Endothelial cell of umbilical vein (primary cell): ENCODE data around the gene NFILZ. TPM values are rescaled to one million over a fixed set of nuclear protein-coding genes. Genes with fewer than 3 reads are reported as not detected.

Experiments
- BruUV-seq: library from RNA; stranded (reverse); fragments of 400-500 nt; replicated peaks from 2 replicates; lab custom pipeline; 2021; lab: Mats Ljungman, UMichigan
- CTCF ChIA-PET: fragments of 300-600, 350-600 bp; sonication (Branson Sonifier 250); formaldehyde crosslinking; loops from one replicate; lab custom pipeline; 2021; ENCODE audit warnings: antibody characterized with exemption, inconsistent platforms; lab: Charles Lee
- POLR2A ChIA-PET: fragments of 300-600, 350-600 bp; sonication (Branson Sonifier 250); formaldehyde crosslinking; loops from one replicate; lab custom pipeline; 2021; ENCODE audit warnings: antibody characterized with exemption, inconsistent platforms; lab: Charles Lee
- DNase-seq: peaks from one replicate; pipeline ENCODE4 v3.0.0-alpha.2; 2011; ENCODE audit warnings: low read depth, low spot score
- FAIRE-seq: peaks from 2 replicates; lab custom pipeline; 2011; peaks lifted over from hg19 to GRCh38; lab: Jason Lieb, UNC
- H2AFZ ChIP-seq: 2 replicates; pipeline ENCODE4 v1.6.0; 2012; ENCODE audit warnings: low read depth, low read length, control low read depth, inconsistent platforms
- H3K27ac ChIP-seq: 2 replicates; pipeline ENCODE4 v1.5.1; 2011; ENCODE audit warnings: low read depth, mild to moderate bottlenecking, control low read depth, low read length, moderate library complexity; ENCODE audit not compliant: insufficient read depth
- H3K27me3 ChIP-seq, 2 experiments: 2 replicates each; pipeline versions ENCODE4 v1.6.0 to v1.6.1; 2011; ENCODE audit warnings: low read length in 2 of 2, mixed read lengths in 1 of 2; ENCODE audit not compliant: control insufficient read depth in 2 of 2, insufficient read depth in 2 of 2
- H3K36me3 ChIP-seq, 2 experiments: 2 replicates in 1 of 2; 3 replicates in 1 of 2; pipeline ENCODE4 v1.5.1; 2011; ENCODE audit warnings: low read length in 2 of 2, mild to moderate bottlenecking in 1 of 2, moderate library complexity in 1 of 2; ENCODE audit not compliant: control insufficient read depth in 2 of 2, insufficient read depth in 2 of 2; ENCODE audit errors: extremely low read depth in 1 of 2
- H3K4me1 ChIP-seq: 3 replicates; pipeline ENCODE4 v1.5.1; 2011; ENCODE audit warnings: mild to moderate bottlenecking, low read length; ENCODE audit not compliant: control insufficient read depth, insufficient read depth; ENCODE audit errors: extremely low read depth
- H3K4me2 ChIP-seq: 2 replicates; pipeline ENCODE4 v1.6.1; 2011; ENCODE audit warnings: low read length, control low read depth, mixed read lengths; ENCODE audit not compliant: insufficient read depth
- H3K4me3 ChIP-seq, 3 experiments: fragments of 200-600 bp in 1 of 3; sonication (generic), shearing (Covaris generic) in 1 of 3; replicated peaks in 1 of 3; 2 replicates each; pipeline ENCODE4 v1.5.1; 2011 to 2016; ENCODE audit warnings: control low read depth in 3 of 3, low read length in 3 of 3, mild to moderate bottlenecking in 2 of 3, inconsistent platforms in 1 of 3, low read depth in 1 of 3, moderate library complexity in 1 of 3; ENCODE audit not compliant: insufficient read depth in 1 of 3
- H3K79me2 ChIP-seq: 2 replicates; pipeline ENCODE4 v1.6.0; 2012; ENCODE audit warnings: low read length, inconsistent platforms; ENCODE audit not compliant: control insufficient read depth, insufficient read depth
- H3K9ac ChIP-seq: replicated peaks from 2 replicates; pipeline ENCODE3; 2011; ENCODE audit warnings: low read length, control low read depth; ENCODE audit not compliant: insufficient read depth; ENCODE audit errors: extremely low read depth
- H3K9me1 ChIP-seq: replicated peaks from 3 replicates; pipeline ENCODE4 v1.6.0; 2011; ENCODE audit warnings: mild to moderate bottlenecking, low read length; ENCODE audit not compliant: control insufficient read depth, insufficient read depth; ENCODE audit errors: extremely low read depth
- H3K9me3 ChIP-seq: replicated peaks from 2 replicates; pipeline ENCODE4 v1.5.1; 2012; ENCODE audit warnings: low read length, inconsistent platforms; ENCODE audit not compliant: control insufficient read depth, insufficient read depth
- H4K20me1 ChIP-seq: replicated peaks from 2 replicates; pipeline ENCODE3; 2011; ENCODE audit warnings: mild to moderate bottlenecking, low read length; ENCODE audit not compliant: control insufficient read depth, insufficient read depth; ENCODE audit errors: extremely low read depth
- EZH2 ChIP-seq: IDR thresholded peaks from 2 replicates; pipeline ENCODE4 v1.6.1; 2012; ENCODE audit warnings: borderline replicate concordance, low read depth, mild to moderate bottlenecking, moderate library complexity, low read length, inconsistent platforms; ENCODE audit not compliant: severe bottlenecking
- GATA2 ChIP-seq: IDR thresholded peaks from 2 replicates; pipeline ENCODE4 v1.7.0; 2011; ENCODE audit warnings: low read depth, mild to moderate bottlenecking, moderate library complexity, mixed read lengths, low read length; ENCODE audit not compliant: insufficient read length, insufficient read depth
- POLR2A ChIP-seq: IDR thresholded peaks from 2 replicates; pipeline ENCODE4 v1.6.1; 2012; ENCODE audit warnings: low read depth, mild to moderate bottlenecking, control low read depth, low read length
- POLR2AphosphoS5 ChIP-seq: IDR thresholded peaks from 2 replicates; pipeline ENCODE4 v1.6.1; 2012; ENCODE audit warnings: low read depth, mild to moderate bottlenecking, control low read depth, low read length, moderate library complexity; ENCODE audit not compliant: insufficient read depth
- dilution Hi-C: fragments of 300-500 bp; cut with MboI; formaldehyde crosslinking; loops from one replicate; pipeline ENCODE4 v1.15.0; 2019; ENCODE audit warnings: low sequenced_read_pairs; ENCODE audit not compliant: extremely low pct_ligation_motif_present
- intact Hi-C: fragments of 100-400 bp; cut with micrococcal nuclease; formaldehyde crosslinking; loops from one replicate; pipeline ENCODE4 v1.10.0; 2022
- polyA plus RNA-seq, 4 experiments: library from polyadenylated mRNA; depleted of rRNA in 3 of 4; stranded (reverse) in 3 of 4; unstranded in 1 of 4; fragments of >200 nt; gene quantifications; 2 replicates each; pipeline versions ENCODE4 v1.2.1 to v1.2.3, GENCODE V29; 2011 to 2012; ENCODE audit warnings: missing spikeins in 1 of 4
- total RNA-seq: library from RNA; stranded (reverse); gene quantifications from 2 replicates; pipeline ENCODE4 v1.2.3, GENCODE V29; 2021

NFILZ gene
- total and polyA plus RNA-seq, 2 donors (not counting 3 experiments of a cell fraction or from before 2014, with no cell fraction given) = not detected

GRCh38 chr19:8592231-8593009, 38.0 kb upstream of the NFILZ start:
- no TSS peak for BruUV-seq
- Histone ChIP-seq H3K27ac (no peak overlapping the region), H3K9ac (no peak overlapping the region), H3K4me2 (peak overlapping the region; percentile 37), H3K36me3 (no peaks in the 10 kb centered on the region), H3K4me1 (no peaks in the 10 kb centered on the region), H3K79me2 (no peaks in the 10 kb centered on the region), H2AFZ (peak overlapping the region; percentile 14), H3K4me3 (no peak overlapping the region), H3K9me1 (no peaks in the 10 kb centered on the region), H4K20me1 (no peaks in the 10 kb centered on the region), H3K27me3 (peaks cover 0 to 3% of the 10 kb centered on the region in 2 experiments), H3K9me3 (peaks cover 5% of the 10 kb centered on the region)
- FAIRE-seq (peak; percentile 63), DNase-seq (peak; percentile 86)
- TF ChIP-seq GATA2 (no peak), POLR2AphosphoS5 (no peak), POLR2A (peak; percentile 38)
- CTCF ChIA-PET = interaction anchor here (0.8 to 1.9 kb wide), 5 partner anchors 11 to 49 kb away, joined by 3 to 7 read pairs (median 6); no protein-coding TSS in a partner anchor
- dilution Hi-C loops (loop anchor here (10.0 kb wide), 1 partner anchor 68 kb away; no protein-coding TSS in a partner anchor), intact Hi-C loops (no loop called here)
- POLR2A ChIA-PET = no interaction called here

DNA sequence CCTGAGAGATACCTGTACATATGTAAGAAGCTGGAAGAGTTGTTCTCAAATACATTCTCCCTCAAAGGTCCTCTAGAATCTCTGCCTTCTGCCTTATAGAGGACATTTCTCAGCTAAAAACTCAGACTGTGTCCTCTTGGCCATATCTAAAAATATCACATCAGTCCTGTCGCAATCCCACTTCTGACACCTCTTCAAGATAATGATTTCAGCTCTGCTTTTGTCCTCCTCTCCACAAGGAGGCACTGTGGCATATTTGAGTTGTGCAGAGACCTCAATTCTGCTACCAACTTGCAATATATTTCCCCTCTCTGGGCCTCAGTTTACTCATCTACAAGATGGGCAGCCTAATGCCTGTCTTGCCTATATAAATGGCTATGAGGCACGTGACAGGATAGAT, 36.5 kb upstream of the NFILZ start:
- POLR2A ChIA-PET = no interaction called here
- no peak overlapping the region for H2AFZ ChIP-seq
- no peaks in the 10 kb centered on the region for H3K36me3 ChIP-seq
- intact Hi-C loops (no loop called here), dilution Hi-C loops (loop anchor here (10.0 kb wide), 1 partner anchor 69 kb away; no protein-coding TSS in a partner anchor)
- H3K9ac ChIP-seq = no peak overlapping the region
- CTCF ChIA-PET = interaction anchor here (1.1 to 2.2 kb wide), 4 partner anchors 13 to 68 kb away, joined by 3 to 11 read pairs (median 4); no protein-coding TSS in a partner anchor
- peaks cover 0 to 3% of the 10 kb centered on the region in 2 experiments for H3K27me3 ChIP-seq
- no peak for FAIRE-seq
- no peaks in the 10 kb centered on the region for H4K20me1 ChIP-seq
- H3K4me2 ChIP-seq = no peak overlapping the region
- no peaks in the 10 kb centered on the region for H3K9me1 ChIP-seq
- no peak overlapping the region for H3K4me3 ChIP-seq
- BruUV-seq = no TSS peak
- H3K27ac ChIP-seq = no peak overlapping the region
- H3K4me1 ChIP-seq = no peaks in the 10 kb centered on the region
- DNase-seq = no peak
- TF ChIP-seq GATA2 (no peak), EZH2 (no peak)
- peaks cover 5% of the 10 kb centered on the region for H3K9me3 ChIP-seq
- H3K79me2 ChIP-seq = no peaks in the 10 kb centered on the region
